Measurements from ENCODE around the gene MAEA.

DNA sequence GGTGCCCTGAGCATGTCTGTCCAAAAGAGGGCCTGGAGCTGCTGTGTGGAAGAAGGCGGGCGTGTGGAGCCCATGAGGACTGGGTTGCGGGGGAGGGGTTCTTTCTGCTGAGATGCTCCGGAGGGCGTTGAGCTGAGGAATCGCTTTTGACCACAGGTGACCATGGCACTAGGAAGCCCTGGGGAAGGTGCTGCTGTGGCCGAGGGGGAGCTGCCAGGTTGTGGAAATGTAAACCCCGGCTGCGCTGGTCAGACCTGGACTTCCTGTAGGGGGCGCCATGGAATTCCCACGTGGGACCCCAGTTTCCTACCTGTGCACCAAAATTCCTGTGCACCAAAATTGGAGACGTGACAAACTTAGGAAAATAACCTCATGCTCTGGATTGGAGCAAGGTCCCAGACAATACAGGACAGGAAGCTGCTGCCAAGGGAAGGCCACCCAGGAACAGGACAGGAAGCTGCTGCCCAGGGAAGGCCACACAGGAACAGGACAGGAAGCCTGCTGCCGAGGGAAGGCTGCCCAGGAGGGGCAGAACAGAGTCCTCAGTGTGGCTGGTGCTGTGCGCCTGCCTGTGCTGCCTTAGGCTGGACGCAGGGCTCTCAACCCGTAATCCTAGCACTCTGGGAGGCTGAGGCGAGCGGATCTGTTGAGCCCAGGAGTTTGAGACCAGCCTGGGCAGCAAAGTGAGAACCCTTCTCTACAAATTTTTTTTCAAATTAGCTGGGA, 29.0 kb downstream of the MAEA start:
- TF ChIP-seq, protein P1, sequence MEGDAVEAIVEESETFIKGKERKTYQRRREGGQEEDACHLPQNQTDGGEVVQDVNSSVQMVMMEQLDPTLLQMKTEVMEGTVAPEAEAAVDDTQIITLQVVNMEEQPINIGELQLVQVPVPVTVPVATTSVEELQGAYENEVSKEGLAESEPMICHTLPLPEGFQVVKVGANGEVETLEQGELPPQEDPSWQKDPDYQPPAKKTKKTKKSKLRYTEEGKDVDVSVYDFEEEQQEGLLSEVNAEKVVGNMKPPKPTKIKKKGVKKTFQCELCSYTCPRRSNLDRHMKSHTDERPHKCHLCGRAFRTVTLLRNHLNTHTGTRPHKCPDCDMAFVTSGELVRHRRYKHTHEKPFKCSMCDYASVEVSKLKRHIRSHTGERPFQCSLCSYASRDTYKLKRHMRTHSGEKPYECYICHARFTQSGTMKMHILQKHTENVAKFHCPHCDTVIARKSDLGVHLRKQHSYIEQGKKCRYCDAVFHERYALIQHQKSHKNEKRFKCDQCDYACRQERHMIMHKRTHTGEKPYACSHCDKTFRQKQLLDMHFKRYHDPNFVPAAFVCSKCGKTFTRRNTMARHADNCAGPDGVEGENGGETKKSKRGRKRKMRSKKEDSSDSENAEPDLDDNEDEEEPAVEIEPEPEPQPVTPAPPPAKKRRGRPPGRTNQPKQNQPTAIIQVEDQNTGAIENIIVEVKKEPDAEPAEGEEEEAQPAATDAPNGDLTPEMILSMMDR (IDR thresholded peaks at IDR 0.05; ENCODE audit: low read depth, low read length, poor library complexity, severe bottlenecking), result peak; percentile 75
- no peak for TF ChIP-seq EZH2phosphoT487 (IDR thresholded peaks at IDR 0.05; ENCODE audit: borderline replicate concordance, low read length)

All from DOHH2 (cell line).